ENCODE measurements around the gene GPBP1.
"Not testable (repeated sequence)": the region's sequence is repeated elsewhere in the genome, so short reads cannot be mapped to it uniquely, and the experiment has no call there.

The GPBP1 gene

DNA sequence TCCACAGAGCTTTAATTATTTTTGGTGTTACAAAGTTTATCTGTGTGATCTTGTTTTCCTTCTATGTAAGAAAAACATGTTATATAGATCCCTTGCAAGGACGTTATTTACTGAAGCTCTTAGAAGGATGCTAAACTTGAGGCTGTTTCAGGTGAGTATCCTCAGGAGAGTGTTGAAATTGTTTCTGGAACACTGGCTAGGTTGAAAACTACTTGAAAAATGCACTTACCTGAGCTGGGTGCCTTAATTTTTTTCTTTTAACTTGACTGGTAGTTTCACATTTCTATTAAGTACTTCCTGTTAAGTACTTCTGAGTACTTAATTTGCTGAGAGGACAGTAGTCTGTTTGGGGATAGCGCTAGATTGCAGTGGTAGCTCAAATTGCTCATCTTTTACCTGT, 18.1 kb downstream of the GPBP1 start:
- H3K36me3 ChIP-seq (ENCODE audit: control insufficient read depth, insufficient read depth, low read length) = peaks cover 17% of the 10 kb centered on the region

DNA sequence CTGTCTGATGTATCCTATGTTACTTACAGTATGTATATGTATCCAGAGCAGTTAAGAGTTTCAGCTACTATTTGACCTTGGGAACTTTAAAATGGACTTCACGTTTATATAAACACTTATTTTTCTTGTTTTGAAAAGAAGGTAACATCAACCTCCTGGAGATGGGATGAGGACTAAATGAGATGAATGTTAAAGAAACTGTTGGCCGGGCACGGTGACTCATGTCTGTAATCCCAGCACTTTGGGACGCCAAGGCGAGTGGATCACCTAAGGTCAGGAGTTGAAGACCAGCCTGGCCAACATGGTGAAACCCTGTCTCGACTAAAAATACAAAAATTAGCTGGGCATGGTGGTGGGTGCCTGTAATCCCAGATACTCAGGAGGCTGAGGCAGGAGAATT, 19.0 kb downstream of the GPBP1 start:
- H3K4me3 ChIP-seq (ENCODE audit: low read depth, low read length); H3K27me3 ChIP-seq (ENCODE audit: control insufficient read depth, insufficient read depth, low read length); H3K4me1 ChIP-seq (ENCODE audit: control insufficient read depth, insufficient read depth, low read length); H3K9me3 ChIP-seq (ENCODE audit: control insufficient read depth, insufficient read depth, low read depth, low read length); H3K27ac ChIP-seq (ENCODE audit: low read depth, low read length); H3K9ac ChIP-seq (ENCODE audit: low read length): not testable (repeated sequence)
- H3K36me3 ChIP-seq (ENCODE audit: control insufficient read depth, insufficient read depth, low read length) = peaks cover 17% of the 10 kb centered on the region

More for the DNA sequence above, 18.1 kb downstream of the GPBP1 start:
- Histone ChIP-seq H3K27me3 (ENCODE audit: control insufficient read depth, insufficient read depth, low read length) (no peaks in the 10 kb centered on the region), H3K27ac (ENCODE audit: low read depth, low read length) (no peak overlapping the region), H3K4me1 (ENCODE audit: control insufficient read depth, insufficient read depth, low read length) (peaks cover 11% of the 10 kb centered on the region; the same call in 1 of the 2 replicates), H3K4me3 (ENCODE audit: low read depth, low read length) (no peak overlapping the region), H3K9me3 (ENCODE audit: control insufficient read depth, insufficient read depth, low read depth, low read length) (no peaks in the 10 kb centered on the region), H3K9ac (ENCODE audit: low read length) (no peak overlapping the region)

DNA sequence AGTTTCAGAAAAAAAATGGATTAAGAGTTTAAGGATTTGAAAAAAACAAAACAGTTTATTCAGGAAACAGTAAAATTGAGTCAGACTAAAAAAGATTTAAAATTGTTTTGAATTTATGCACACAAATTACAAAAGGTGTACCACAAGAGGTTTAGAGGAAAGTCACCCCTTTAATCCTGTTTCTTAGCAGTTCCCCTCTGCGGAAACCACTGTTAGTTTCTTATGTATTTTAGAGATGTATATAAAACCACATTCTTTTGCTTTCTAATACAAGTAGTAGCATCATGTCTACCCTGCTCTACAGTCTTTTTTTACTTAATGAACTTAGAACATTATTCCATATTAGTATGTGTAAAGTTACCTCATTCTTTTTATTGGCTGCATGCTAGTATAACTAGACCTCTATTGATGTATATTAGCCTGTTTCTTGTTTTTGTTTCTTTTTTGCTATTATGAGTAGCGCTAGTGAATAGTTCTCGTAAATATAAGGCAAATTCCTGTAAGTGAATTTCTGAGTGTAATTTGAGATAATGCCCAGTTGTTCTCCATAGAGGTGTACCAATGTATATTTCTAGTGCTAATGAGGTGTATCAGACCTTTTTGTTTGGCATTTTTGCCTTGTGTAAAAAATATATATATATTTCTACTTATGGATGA, 20.0 kb downstream of the GPBP1 start:
- Histone ChIP-seq H3K9me3 (ENCODE audit: control insufficient read depth, insufficient read depth, low read depth, low read length) (no peaks in the 10 kb centered on the region), H3K4me1 (ENCODE audit: control insufficient read depth, insufficient read depth, low read length) (no peaks in the 10 kb centered on the region), H3K4me3 (ENCODE audit: low read depth, low read length) (no peak overlapping the region), H3K36me3 (ENCODE audit: control insufficient read depth, insufficient read depth, low read length) (peaks cover 15% of the 10 kb centered on the region), H3K9ac (ENCODE audit: low read length) (no peak overlapping the region), H3K27me3 (ENCODE audit: control insufficient read depth, insufficient read depth, low read length) (no peaks in the 10 kb centered on the region), H3K27ac (ENCODE audit: low read depth, low read length) (no peak overlapping the region)

DNA sequence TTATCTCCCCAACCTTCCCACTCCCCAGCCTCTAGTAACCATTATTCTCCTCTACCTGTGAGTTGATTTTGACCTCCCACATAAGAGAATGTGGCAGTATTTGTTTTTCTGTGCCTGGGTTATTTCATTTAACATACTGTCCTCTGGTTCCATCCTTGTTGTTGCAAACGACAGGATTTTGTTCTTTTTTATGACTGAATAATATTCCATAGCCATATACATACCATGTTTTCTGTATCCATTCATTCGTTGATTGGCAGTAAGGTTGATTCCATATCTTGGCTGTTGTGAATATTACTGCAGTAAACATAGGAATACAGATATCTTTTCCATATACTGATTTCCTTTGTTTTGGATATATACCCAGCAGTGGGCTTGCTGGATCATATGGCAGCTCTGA, 20.8 kb downstream of the GPBP1 start:
- Histone ChIP-seq H3K9me3 (ENCODE audit: control insufficient read depth, insufficient read depth, low read depth, low read length) (no peaks in the 10 kb centered on the region), H3K4me1 (ENCODE audit: control insufficient read depth, insufficient read depth, low read length) (peaks cover 2% of the 10 kb centered on the region), H3K36me3 (ENCODE audit: control insufficient read depth, insufficient read depth, low read length) (peaks cover 15% of the 10 kb centered on the region), H3K27ac (ENCODE audit: low read depth, low read length) (no peak overlapping the region), H3K4me3 (ENCODE audit: low read depth, low read length) (no peak overlapping the region), H3K27me3 (ENCODE audit: control insufficient read depth, insufficient read depth, low read length) (no peaks in the 10 kb centered on the region), H3K9ac (ENCODE audit: low read length) (no peak overlapping the region)

DNA sequence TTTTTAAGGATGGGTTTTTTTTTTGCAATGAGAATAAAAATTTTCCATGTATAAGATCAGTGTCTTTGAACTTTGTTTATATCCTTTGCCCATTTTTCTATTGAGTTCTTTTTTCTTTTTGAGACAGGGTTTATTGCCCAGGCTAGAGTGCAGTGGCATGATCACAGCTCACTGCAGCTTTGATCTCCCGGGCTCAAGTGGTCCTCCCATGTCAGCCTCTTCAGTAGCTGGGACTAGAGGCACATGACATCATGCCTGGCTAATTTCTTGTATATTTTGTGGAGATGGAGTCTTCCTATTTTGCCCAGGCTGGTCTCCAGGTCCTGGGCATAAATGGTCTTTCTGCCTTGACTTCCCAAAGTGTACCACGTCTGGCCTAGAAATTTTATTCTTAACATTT, 21.2 kb downstream of the GPBP1 start:
- Histone ChIP-seq H3K36me3 (ENCODE audit: control insufficient read depth, insufficient read depth, low read length) (peaks cover 15% of the 10 kb centered on the region), H3K27me3 (ENCODE audit: control insufficient read depth, insufficient read depth, low read length) (no peaks in the 10 kb centered on the region), H3K4me3 (ENCODE audit: low read depth, low read length) (no peak overlapping the region), H3K4me1 (ENCODE audit: control insufficient read depth, insufficient read depth, low read length) (peaks cover 3% of the 10 kb centered on the region), H3K27ac (ENCODE audit: low read depth, low read length) (no peak overlapping the region), H3K9ac (ENCODE audit: low read length) (no peak overlapping the region), H3K9me3 (ENCODE audit: control insufficient read depth, insufficient read depth, low read depth, low read length) (no peaks in the 10 kb centered on the region)

DNA sequence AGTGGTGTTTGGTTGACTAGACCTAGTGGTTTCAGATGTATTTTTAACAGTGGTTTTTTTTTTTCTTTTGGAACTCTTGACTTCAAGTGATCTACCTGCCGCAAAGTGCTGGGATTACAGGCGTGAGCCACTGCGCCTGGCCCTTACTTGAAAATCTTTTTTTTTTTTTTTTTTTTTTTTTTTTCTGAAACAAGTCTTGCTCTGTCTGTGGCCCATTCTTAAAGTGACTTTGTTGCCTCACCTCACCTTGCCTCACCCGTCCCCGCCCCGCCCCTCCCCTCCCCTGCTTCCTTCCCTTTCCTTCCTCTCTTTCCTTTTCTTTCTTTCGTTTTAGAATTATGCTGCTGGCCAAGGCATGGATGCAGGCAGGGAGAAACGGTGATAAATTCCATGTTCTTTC, 26.0 kb downstream of the GPBP1 start:
- peaks cover 10% of the 10 kb centered on the region for H3K4me1 ChIP-seq (ENCODE audit: control insufficient read depth, insufficient read depth, low read length)
- no peaks in the 10 kb centered on the region for H3K9me3 ChIP-seq (ENCODE audit: control insufficient read depth, insufficient read depth, low read depth, low read length)
- no peak overlapping the region for H3K4me3 ChIP-seq (ENCODE audit: low read depth, low read length)
- no peak overlapping the region for H3K9ac ChIP-seq (ENCODE audit: low read length)
- H3K27ac ChIP-seq (ENCODE audit: low read depth, low read length) = no peak overlapping the region
- no peaks in the 10 kb centered on the region for H3K27me3 ChIP-seq (ENCODE audit: control insufficient read depth, insufficient read depth, low read length)
- H3K36me3 ChIP-seq (ENCODE audit: control insufficient read depth, insufficient read depth, low read length) = peaks cover 4% of the 10 kb centered on the region; the same call in 1 of the 2 replicates

DNA sequence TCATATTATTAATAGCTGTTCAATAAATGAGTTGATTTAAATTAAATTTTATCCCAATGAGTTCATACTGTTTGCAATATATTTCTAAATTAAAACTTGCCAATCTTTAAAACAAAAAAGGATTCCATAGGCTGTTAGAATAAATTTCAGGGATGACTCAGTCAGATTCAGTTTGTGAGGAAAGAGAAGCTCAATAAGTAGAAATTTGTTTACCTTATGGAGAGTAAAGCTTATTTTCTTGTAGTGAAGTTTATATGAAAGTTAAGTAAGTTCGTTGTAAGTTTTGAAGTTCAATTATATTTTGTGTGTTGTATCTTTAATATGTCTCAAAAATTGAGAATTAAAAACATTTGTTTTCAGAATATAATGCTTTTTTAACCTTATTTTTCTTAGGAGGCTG, 29.0 kb downstream of the GPBP1 start:
- no peak overlapping the region for H3K9ac ChIP-seq (ENCODE audit: low read length)
- H3K4me3 ChIP-seq (ENCODE audit: low read depth, low read length) = no peak overlapping the region
- H3K36me3 ChIP-seq (ENCODE audit: control insufficient read depth, insufficient read depth, low read length) = no peaks in the 10 kb centered on the region
- H3K9me3 ChIP-seq (ENCODE audit: control insufficient read depth, insufficient read depth, low read depth, low read length) = no peaks in the 10 kb centered on the region
- peaks cover 25% of the 10 kb centered on the region for H3K4me1 ChIP-seq (ENCODE audit: control insufficient read depth, insufficient read depth, low read length)
- no peaks in the 10 kb centered on the region for H3K27me3 ChIP-seq (ENCODE audit: control insufficient read depth, insufficient read depth, low read length)
- no peak overlapping the region for H3K27ac ChIP-seq (ENCODE audit: low read depth, low read length)

DNA sequence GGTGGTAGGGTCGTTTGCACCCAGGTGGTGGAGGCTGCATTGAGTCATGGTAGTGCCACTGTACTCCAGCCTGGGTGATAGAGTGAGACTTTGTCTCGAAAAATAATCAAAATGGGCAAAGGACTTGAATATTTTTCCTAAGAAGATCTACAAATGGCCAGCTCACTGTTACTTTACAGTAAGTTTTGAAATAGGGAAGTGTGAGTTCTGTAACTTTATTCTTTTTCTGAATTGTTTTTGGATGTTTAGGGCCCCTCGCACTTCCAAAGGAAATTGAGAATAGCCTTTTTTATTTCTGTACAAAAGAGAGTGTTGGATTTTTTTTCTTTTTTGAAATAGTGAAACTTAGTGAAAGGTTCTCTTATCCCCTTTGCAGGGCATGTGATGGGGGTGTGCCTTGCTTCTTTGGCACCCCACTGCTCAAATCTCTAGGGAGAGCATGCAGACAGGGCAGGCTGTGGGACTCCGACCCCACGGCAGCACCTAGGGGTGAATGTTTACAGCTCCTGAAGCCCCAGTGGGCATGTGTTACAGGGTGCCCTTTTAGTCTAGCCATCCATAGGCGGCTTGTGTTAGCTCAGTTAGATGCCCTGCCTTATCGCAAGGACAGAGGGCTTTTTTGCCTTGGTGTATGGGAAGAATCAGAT, 33.3 kb downstream of the GPBP1 start:
- Histone ChIP-seq H3K4me3 (ENCODE audit: low read depth, low read length) (no peak overlapping the region), H3K27ac (ENCODE audit: low read depth, low read length) (no peak overlapping the region), H3K36me3 (ENCODE audit: control insufficient read depth, insufficient read depth, low read length) (no peaks in the 10 kb centered on the region), H3K9ac (ENCODE audit: low read length) (no peak overlapping the region), H3K9me3 (ENCODE audit: control insufficient read depth, insufficient read depth, low read depth, low read length) (no peaks in the 10 kb centered on the region), H3K27me3 (ENCODE audit: control insufficient read depth, insufficient read depth, low read length) (no peaks in the 10 kb centered on the region), H3K4me1 (ENCODE audit: control insufficient read depth, insufficient read depth, low read length) (peaks cover 24% of the 10 kb centered on the region)

DNA sequence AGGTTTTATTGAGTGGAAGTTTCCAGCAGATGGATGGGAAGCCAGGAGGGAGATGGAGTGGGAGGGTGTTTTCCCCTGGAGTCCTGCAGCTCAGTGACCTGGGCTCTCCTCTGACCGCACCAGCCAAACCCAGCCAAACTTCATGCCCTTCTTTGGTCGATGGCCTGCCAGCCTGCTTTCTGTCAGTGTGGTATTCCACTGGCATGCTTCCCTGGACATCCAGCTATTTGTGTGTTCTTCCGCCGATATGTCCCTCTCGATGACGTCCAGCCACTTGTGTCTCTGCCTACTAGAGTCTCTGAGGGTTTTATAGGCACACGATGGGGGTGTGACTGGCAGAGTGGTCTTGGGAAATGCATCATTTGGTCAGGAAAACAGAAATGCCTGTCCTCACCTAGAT, 33.8 kb downstream of the GPBP1 start:
- Histone ChIP-seq H3K36me3 (ENCODE audit: control insufficient read depth, insufficient read depth, low read length) (no peaks in the 10 kb centered on the region), H3K9me3 (ENCODE audit: control insufficient read depth, insufficient read depth, low read depth, low read length) (no peaks in the 10 kb centered on the region), H3K27ac (ENCODE audit: low read depth, low read length) (no peak overlapping the region), H3K4me3 (ENCODE audit: low read depth, low read length) (no peak overlapping the region), H3K4me1 (ENCODE audit: control insufficient read depth, insufficient read depth, low read length) (peaks cover 24% of the 10 kb centered on the region), H3K27me3 (ENCODE audit: control insufficient read depth, insufficient read depth, low read length) (no peaks in the 10 kb centered on the region), H3K9ac (ENCODE audit: low read length) (no peak overlapping the region)

DNA sequence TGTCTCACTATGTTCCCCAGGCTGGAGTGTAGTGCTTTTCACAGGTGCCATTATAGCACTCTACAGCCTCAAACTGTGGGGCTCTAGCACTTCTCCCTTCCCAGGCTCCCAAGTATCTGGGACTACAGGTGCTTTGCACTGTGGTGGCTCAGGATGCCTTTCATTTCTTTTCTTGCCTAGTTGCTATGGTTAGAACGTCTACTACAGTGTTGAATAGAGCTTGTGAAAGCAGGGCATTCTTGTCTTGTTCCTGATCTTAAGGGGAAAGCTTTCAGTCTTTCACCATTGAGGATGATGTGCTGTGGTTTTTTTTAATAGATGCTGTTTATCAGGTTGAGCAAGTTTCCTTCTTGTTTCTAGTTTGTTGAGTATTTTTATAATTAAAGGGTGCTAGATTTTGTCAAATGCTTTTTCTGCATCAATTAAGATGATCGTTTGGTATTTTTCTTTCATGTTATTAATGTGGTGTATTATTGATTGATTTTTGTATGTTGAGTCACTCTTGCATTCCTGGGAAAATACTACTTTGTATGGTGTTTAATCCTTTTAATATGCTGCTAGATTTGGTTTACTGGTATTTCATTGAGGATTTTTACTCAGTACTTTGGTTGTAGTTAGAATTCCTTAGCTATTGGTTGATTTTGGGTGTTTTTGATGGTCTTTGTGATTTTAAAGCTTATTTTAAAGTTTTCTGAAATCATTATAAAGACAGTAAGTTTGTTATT, 35.6 kb downstream of the GPBP1 start:
- Histone ChIP-seq H3K36me3 (ENCODE audit: control insufficient read depth, insufficient read depth, low read length) (peaks cover 9% of the 10 kb centered on the region), H3K27me3 (ENCODE audit: control insufficient read depth, insufficient read depth, low read length) (no peaks in the 10 kb centered on the region), H3K4me3 (ENCODE audit: low read depth, low read length) (no peak overlapping the region), H3K4me1 (ENCODE audit: control insufficient read depth, insufficient read depth, low read length) (peaks cover 24% of the 10 kb centered on the region), H3K9ac (ENCODE audit: low read length) (no peak overlapping the region), H3K27ac (ENCODE audit: low read depth, low read length) (no peak overlapping the region), H3K9me3 (ENCODE audit: control insufficient read depth, insufficient read depth, low read depth, low read length) (no peaks in the 10 kb centered on the region)

DNA sequence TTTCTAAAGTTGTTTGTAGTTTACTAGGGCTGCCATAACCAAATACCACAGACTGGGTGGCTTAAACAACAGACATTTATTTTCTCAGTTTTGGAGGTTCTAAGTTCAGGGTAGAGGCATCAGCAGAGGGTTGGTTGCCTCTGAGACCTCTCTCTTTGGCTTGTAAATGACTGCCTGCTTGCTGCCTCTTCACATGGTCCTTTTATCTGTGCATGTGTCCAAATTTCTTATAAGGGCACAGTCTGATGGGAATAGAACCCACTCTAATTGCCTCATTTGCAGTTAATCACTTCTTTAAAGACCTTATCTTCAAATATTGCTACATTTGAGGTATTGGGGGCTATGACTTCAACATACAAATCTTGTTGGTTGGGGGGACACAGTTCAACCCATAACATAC, 36.8 kb downstream of the GPBP1 start:
- peaks cover 20% of the 10 kb centered on the region for H3K36me3 ChIP-seq (ENCODE audit: control insufficient read depth, insufficient read depth, low read length)
- H3K4me3 ChIP-seq (ENCODE audit: low read depth, low read length) = no peak overlapping the region
- H3K27ac ChIP-seq (ENCODE audit: low read depth, low read length) = no peak overlapping the region
- H3K9ac ChIP-seq (ENCODE audit: low read length) = no peak overlapping the region
- no peaks in the 10 kb centered on the region for H3K9me3 ChIP-seq (ENCODE audit: control insufficient read depth, insufficient read depth, low read depth, low read length)
- H3K4me1 ChIP-seq (ENCODE audit: control insufficient read depth, insufficient read depth, low read length) = peaks cover 30% of the 10 kb centered on the region
- no peaks in the 10 kb centered on the region for H3K27me3 ChIP-seq (ENCODE audit: control insufficient read depth, insufficient read depth, low read length)

Data from HUES6 (cell line).